Activated CD4-positive, alpha-beta T cell treated with anti-CD3 and anti-CD28 coated beads for 24 hours (primary cell): ENCODE measurements around the gene WFDC1.

Source experiments
- DNase-seq, 2 donors: peaks; one replicate each; pipeline ENCODE4 v3.0.0-alpha.2; 2020; ENCODE audit warnings: low read depth in 2 of 2

Gene WFDC1

DNA sequence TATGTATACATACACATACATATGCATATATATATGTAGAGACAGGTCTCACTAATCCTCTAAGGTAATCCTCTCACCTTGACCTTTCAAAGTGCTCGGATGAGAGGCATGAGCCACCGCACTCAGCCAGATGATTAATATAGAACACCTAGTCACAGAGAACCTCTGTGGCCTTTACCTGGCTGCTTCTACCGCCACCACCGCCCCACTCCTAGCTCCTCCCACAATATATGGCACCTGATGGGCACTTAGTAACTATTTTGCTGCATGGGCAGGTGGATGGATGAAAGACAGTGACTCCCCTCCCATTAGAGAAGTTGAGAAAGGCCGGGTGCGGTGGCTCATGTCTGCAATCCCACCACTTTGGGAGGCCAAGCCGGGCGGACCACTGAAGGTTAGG, 57.0 kb downstream of the WFDC1 start:
- DNase-seq, result no peak

DNA sequence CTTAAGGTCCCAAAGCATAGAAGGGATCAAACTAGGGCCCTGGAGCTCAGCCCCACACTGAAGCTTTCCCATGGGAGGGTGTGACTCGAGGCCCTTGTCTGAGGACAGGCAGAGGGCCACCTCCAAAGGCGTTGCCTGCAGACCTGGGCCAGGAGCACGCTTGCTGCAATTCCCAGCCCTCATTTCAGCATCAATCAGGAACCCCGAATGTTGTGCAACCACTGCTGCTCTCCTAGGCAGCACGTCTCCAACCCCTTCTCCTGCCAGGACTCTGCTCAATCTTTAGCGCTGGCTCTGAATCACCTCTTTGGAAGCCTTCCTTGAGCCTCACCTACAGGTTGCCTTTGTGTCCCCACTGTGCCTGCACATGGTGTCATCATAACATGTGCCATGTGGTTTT, 59.6 kb downstream of the WFDC1 start:
- no peak for DNase-seq

DNA sequence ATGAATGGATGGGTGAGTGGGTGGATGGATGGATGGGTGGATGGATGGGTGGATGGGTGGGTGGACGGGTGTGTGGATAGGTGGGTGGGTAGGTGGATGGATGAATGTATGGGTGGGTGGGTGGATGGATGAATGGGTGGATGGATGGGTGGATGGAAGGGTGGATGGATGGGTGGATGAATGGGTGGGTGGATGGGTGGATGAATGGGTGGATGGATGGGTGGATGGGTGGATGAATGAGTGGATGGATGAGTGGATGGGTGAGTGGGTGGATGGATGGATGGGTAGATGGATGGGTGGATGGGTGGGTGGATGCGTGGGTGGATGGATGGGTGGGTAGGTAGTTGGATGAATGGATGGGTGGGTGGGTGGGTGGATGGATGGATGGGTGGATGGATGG, 60.5 kb downstream of the WFDC1 start:
- no peak for DNase-seq

DNA sequence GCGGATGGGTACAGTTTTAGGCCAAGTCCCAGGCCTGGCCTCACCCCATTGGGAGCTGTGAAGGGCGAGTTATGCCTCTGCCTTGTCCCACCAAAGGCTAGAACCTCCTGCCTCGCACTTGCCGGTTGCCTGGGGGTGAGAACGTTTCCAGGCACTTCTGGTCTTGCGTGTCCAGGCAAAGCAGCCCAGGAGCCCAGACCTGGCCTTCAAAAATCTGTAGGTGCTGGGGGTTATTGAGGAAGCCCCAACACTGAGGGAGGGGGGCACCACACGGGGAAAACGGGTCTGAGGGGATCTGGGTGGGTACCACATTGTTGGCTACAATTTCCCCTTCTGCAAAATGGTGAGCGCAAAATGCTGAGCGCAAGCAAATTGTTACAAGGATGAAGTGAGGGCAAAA, 61.5 kb downstream of the WFDC1 start:
- DNase-seq, result no peak

DNA sequence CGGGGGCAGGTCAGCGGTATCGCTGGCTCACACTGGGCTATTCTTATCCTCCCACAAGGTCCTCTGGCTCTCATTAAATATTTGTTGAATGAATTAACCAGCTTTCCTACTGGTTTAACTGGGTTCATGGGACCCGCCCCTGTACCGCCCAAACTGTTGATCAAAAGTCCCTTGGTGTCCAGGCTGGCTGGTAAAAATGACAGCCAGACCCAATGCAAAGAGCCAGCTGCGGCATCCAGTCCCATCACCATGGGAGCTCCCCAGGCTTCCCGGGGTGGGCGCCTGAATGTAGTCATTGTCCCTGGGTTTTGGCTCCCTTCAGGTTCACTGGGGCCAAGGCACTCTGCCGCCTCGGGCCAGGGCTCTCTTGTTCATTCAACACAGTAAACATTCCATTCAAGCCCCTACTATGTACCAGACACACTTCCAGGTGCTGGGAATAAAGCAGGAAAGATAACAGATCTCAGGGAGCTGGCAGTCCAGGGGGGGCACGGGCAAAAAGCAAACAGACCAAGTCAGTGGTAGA, 62.0 kb downstream of the WFDC1 start:
- DNase-seq, result no peak

DNA sequence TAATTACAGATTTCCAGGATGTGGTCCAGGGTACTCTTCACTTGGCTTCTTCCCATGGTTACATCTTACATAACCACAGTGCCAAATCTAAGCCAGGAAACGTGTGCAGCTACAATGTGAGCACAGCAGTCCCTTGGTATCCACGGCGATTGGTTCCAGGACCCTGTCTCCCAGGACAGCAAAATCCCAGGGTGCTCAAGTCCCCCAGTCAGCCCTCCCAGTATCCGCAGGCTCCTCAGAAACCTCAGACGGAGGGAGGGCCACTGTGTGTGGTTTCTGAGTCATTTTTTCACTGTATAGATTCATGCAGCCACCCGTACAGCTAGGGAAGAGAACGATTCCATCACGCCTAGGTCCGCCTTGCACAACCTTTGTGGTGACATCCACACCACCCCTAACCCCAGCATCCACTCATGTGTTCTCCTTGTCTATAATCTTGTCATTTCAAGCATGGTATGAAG, 62.5 kb downstream of the WFDC1 start:
- no peak for DNase-seq

DNA sequence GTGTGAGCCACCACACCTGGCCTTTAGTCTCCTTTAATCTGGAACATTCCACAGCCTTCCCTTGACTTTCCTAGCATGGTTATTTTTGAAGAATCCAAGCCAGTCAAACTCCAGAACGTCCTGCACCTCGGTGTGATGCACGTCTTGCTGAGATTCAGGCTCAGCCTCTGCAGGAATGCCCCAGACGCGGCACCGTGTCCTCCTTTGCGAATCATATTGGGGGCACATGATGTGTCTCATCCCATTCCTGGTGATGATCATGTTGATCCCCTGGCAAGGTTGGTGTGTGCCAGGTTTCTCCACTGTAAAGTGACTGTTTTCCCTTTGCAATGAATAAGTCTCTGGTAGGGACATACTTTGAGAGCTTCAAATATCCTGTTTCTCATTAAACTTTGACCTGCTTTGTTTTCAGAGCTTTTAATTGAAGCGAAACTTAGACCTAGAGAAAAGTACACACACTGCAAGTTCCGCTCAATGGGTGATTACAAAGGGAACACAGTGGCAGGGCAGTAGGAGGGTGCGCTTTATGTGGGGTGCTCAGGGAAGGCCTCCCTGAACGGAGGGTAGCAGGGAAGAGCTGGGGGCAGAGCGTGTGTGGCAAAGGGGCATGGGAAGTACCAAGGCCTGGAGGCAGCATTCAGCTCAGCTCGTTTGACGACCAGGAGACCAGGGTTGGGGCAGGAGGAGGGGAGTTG, 64.1 kb downstream of the WFDC1 start:
- no peak for DNase-seq

DNA sequence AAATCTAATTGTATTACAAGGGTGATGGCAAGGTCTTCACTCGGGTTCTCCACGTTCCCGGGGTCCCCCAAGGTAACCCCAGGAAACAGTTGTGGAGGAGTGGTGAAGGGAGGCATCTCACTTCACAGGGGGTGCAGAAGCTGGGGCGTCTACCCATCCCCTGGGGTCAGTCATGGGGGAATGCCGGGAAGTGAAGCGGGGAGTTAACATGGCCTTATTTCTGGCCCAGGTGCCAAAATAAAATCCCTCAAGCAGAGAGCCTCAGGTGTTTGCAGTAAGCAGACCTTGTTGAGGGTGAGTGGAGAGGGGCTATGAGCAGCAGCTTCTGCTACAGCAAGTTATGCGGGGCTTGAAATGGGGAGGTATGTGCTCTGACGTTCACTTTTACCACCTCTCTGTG, 64.6 kb downstream of the WFDC1 start:
- no peak for DNase-seq

DNA sequence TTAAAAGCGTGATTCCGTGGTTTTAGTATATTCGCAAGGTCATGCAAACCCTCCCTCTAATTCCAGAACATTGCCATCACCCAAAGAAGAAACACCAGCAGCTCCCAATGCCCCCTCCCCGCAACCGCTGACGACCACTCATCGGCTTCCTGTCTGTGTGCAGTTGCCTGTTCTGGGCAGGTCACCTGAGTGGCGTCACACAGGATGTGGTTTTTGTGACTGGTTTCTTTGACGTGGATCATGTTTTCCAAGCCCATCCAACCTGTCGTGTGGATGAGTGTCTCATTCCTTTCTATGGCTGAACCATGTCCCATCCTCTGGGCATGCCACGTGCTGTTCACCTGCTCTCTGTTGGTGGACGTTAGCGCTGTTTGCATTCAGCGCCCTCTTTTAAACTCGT, 65.5 kb downstream of the WFDC1 start:
- DNase-seq, result peak in 1 of 2 donors; percentile 11

DNA sequence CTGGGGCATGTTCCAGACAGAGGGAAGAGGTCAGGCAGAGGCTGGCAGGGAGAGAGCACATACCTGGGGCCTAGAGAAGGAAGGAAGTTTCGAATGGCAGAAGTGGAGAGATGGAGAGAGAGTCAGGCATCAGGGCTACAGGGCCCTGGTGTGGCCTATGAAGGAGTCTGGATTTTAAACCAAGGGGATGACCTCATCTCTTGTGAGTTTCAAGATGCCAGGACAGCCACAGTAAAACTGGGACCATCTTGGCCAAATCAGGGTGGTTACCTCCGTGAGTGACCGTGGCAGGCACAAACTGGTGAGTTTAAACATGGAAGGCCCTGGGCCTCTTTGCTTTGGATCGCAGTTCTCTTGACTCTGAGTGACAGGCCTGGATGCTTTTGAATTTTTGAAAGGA, 66.1 kb downstream of the WFDC1 start:
- no peak for DNase-seq

DNA sequence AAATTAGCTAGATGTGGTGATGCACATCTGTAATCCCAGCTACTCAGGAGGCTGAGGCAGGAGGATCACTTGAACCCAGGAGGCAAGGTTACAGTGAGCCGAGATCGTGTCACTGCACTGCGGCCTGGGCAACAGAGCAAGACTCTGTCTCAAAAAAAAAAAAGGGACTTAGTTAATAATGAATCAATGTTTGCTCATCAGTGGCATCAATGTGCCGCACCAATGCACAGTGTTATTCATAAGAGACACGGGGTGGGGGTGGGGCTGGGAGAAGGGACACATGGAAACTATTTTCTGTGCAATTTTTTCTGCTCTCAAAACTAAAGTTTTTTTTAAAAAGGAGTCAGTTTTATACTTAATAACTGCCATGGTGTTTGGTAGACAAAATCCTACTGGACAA, 66.9 kb downstream of the WFDC1 start:
- DNase-seq, result no peak

DNA sequence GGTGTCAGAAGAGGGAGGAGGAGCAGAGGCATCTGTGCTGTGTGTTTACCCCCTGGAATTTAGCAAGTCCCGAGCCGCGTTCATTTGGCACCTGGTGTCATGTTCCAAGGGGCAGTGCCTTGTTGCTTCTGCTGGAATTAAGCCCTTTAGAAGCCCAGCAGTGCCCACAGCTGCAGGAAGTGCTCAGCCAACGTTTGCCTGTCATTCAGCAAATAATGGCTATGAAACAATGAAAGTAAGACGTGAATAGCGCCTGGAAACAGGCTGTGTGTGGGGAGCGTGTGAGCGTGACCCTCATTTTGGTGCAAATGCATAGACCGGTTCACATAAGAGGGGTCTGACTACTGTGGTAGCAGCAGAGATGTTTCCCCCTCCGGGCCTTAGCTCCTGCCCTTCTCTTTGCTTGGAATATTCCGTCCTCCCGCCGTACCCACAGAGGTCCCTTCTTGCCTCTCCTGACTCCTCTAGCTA, 67.8 kb downstream of the WFDC1 start:
- DNase-seq, result no peak

DNA sequence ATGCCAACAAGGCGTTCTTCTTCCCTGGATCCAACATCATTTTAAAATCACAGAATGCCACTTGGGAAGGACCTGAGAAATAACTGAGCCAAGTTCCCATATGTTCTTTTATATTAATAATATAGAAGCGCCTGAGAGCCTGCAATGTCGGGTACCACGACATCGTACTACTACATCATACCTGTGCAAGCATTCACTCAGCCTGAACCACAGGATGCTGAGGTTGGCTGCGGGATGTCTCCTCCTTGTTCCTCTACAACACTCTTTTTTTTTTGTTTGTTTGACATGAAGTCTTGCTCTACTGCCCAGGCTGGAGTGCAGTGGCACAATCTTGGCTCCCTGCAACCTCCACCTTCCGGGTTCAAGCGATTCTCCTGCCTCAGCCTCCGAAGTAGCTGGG, 71.5 kb downstream of the WFDC1 start:
- no peak for DNase-seq

DNA sequence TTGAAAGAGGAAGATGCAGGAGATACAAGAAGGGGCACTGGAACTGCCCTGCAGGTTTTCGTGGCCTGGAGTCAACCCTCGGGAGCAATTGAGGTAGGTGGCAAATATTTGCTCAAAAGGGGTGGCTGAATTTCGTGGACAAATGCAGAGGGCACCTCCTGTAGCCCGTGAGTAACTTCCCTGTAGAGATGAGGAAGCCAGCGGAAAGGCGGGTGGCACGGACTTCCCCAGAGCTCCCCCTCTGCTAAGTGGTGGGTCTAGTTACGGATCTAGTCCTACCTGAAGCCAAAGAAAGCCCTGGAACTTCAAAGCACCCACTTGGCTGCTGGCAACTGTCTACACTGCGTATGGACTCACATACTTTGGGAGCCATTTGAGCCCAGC, 72.6 kb downstream of the WFDC1 start:
- no peak for DNase-seq

DNA sequence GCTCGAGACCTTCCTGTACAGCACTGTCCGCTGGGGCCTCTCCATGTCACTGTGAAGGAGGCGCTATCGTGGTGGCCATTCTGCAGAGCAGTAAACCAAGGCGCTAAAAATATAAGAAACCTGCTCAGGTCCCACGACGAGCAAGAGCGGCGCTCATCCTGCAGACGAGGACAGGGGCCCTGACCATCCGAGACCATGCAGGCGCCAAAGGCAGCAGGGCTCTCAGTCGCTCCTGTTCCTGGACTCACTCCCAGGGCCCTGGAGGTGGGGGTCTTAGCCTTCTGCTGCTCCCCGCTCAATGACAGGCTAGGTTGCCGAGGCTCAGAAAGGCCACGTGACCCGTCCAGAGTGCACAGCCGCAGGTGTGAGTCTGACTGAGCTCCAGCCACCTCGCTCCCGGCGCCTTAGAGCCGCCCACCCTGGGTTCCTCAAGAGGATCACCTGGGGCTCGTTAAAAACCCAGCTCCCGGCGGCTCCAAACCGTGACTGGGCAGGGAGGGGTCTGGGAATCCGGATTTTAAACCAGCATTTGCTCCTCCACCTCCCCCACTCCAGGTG, 73.2 kb downstream of the WFDC1 start:
- DNase-seq, result no peak

DNA sequence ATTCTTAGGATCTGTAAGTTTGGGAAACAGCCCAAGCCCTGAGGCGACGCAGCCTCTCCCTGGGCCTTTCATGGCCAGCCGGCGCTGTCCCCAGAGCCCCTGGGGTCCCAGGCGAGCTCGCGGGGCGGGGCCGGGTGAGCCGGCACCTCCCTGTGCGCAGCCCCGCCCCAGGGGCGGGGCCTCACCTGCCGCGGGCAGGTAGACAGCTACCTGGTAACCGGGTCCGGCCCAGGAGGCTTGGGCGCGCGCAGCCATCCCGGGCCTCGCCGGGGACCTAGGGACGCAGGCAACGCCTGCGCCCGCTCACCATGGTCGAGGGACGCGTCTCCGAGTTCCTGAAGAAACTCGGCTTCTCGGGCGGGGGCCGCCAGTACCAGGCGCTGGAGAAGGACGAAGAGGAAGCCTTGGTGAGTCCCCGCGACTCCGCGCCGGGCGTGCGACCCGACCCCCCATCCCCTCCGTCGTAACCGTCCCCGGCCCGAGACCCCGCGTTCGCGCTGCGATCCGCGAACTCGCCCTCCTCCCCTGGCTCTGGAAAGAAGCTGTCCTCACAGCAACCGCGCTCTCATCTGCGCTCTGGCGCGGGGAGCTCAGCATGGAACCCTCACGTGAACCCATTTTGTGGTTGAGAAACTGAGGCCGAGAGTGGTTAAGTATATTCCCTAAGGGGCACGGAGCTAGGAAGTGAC, 73.8 kb downstream of the WFDC1 start, which contains the start of gene ATP2C2:
ATP2C2 (plus strand) TSS at position 231 of the 689 bp plus-strand sequence; CDS start at position 309, 78 bp downstream.
- no peak for DNase-seq

DNA sequence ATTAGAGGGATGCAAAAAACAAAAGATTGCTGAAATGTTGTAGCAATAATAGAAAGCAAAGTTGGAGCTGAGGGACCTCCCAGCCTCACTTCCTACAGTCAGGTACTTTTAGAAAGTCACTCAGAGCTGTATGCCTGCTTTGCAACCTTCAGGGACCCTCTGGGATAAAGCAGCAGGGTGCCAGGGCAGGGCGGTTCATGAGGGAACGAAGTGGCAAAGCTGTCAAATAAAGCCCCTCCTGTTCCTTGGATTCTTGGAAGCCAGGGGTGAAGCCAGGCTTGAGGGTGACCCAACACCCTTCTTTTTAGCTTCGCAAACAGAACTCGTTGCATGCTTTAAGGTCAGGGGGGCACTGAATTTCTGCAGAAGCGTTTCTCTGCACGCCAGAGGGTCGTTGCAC, 74.4 kb downstream of the WFDC1 start:
- DNase-seq, result no peak

DNA sequence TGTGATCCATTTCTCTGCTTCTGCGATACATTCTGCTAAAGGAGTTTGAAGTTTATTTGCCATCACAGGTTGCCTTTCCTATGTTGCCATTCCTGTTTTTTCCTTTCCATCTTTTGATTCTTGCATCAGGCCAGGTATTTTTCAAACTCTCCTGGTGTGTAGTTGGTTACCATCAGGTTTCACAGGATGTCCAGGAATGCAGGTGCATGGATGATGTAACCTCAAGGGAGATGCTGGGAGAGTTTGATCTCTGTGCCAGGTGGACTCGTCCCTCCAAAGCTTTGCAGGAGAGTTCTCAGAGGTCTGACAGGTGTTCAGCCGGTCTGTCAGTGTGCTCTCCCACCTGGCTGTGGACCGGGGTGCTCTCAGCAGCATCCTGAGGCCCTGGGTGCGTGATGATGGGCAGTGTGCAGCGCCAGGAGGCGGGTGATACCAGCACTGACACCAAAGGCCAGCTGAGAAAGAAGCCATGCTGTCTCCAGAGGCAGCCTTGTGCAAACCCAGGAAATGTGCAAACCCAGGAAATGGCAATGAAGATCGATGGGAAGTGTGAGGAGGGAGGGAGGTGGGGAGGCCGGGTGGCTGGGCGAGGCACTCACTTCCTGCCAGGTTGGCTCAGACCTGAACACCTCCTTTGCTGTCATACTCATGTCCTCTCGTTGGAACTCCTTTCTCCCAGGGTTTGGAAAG, 75.4 kb downstream of the WFDC1 start:
- no peak for DNase-seq

DNA sequence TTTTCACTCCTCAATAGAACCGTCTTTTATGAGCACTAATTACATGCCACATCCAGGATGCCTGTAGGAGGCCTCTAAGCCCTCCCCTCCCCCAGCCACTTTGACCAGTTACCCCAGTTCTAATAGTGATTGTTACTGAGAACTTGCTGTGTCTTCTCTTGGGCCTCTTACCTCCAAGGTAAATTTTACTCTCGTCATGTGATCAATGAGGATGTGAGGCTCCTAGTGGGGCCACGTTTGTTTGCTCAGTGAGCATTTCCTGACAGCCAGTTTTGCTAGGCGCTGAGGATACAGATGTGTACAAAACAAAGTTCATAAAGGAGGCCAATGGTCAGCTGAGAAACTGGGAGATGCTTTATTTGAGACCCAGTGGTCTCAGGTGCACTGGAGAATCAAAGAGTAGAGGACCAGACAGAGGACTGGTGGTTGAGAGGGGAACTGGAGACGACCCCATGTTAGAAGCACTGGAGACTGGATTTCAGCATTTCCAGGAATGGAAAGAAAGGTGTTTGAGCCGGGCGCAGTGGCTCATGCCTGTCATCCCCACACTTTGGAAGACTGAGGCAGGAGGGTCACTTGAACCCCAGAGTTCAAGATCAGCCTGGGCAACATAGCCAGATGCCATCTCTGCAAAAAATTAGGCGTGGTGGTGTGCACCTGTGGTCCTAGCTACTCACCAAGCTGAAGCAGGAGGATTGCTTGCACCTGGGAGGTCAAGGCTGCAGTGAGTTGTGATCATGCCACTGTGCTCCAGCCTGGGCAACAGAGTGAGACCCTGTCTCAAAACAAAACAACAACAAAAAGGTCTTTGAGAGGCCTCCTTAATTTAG, 76.3 kb downstream of the WFDC1 start:
- DNase-seq, result no peak

DNA sequence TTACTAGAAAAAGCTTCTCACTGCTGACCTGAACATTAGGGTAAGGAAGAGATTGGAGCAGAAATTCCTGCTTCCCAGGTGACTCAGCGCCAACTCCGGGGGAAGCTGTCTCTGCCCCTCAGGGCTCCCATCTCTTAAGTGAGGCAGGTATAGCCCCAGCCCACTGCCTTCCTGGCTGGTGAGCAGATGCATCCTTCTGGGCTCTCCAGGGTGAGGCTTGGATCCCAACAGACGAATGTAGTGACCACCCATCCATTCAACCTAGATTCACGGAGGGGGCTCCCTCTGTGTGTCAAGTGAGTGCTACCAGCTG, 76.8 kb downstream of the WFDC1 start:
- no peak for DNase-seq

DNA sequence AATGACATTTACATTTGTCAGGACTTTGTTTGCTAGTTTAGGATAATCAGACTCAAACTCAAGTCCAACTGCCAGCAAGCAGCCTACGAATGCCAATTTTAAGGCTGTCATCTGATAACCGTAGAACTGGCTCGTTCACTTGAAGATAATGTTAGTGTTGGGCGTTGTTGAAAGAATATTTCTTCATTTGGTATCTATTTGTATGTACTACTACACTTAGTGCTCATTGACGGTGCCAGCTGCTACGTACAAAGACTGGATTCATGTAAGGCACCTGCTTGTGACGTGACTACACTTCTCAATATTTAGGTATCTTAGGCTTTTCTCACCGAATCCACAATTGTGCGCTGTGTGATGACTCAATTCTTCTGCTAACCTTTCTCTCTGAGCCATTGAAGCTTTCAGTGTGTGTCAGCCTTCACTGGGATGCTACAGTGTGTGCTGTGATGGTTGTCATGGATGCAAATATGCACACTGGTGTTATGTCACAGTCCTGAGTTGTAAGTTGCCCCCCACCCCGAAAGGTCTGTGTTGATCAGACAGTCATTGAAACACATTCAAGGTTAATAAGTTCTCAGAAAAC, 79.3 kb downstream of the WFDC1 start:
- DNase-seq, result no peak
